ENCODE results near the gene IFI6.

IFI6 gene

DNA sequence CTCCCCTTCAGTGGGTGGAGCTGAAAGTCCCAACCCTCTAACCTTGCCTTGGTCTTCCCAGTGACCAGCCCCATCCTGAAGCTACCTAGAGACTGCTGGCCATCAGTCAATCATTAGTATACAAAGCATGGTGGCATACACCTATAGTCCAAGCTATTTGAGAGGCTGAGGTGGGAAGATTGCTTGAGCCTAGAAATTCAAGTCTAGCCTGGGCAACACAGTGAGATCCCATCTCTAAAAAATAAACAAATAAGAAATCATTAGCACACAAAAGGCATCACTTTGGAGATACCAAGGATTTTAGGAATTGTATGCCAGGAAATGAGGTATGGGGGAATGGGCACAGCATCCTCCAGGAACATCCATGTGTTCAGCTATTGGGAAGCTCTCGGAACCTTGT is 4.4 kb upstream of the IFI6 start:
- no peak for DNase-seq (ENCODE audit: low read depth in 2 of 3, low spot score in 2 of 3)

DNA sequence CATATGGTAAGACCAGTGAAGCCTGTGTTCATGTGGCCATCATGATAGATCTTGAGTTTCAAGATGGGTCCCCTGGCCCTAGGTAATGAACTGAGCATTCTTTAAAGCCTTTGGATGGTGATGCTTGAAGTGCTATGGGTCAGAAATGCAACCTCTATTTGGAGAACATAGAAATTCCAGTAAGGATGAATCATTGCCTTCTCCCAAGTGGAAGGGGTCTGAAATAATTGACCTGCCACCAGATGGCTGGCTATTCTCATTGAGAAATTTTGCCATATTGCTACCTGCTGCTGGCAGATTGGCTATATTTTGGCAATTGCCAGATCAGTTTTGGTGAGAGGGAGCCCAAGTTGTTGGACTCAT is 739 bp upstream of the IFI6 start:
- no peak for DNase-seq (ENCODE audit: low read depth in 2 of 3, low spot score in 2 of 3)

DNA sequence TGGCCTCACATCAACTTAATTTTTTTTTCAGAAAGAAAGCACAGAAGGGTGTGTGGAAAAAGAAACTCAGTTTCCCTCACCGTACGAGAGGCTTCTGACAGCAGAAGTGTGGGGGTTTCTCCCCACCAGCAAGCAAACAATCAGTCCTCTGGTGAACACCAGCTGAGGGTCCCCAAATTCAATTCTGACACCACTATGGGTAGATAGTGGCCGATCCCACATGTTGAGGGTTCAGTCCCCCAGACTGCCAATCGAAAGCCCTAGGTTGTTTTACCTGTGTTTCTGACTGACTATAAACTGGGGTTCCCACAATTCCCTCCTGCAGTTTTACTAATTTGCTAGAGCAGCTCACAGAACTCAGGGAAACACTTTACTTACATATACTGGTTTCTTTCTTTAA is 2.1 kb downstream of the IFI6 start:
- no peak for DNase-seq (ENCODE audit: low read depth in 2 of 3, low spot score in 2 of 3)

DNA sequence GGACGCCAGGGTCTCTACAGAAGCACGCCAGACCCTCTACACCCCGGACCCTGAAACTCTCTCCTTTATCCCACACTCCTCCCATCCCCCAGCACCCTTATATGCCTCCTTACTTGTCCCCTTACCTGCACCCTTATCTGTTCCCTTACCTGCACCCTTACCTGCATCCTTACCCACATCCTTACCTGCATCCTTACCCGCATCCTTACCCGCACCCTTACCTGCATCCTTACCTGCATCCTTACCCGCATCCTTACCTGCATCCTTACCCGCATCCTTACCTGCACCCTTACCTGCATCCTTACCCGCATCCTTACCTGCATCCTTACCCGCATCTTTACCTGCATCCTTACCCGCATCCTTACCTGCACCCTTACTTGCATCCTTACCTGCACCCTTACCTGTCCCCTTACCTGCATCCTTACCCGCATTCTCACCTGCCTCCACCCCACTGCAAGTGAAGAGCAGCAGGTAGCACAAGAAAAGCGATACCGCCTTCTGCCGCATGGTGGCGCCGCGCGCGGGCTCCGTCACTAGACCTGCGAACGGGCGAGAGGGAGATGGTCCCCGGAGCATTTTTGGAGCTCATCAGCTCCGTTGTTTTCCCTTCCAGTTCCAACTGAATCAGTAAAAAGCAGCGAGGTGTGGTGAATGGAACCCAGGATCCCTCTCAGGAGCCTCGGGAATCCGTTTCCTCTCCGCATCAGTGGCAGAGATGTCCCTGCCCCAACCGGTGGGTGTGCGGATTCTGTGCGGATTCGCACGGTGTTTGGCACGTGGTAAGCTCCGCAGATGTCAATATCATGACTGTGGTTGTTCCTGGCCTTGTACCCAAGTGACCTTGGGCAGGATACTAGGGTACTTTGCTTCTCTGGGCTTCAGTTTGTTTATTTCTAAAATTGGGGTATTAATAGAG is 2.9 kb downstream of the IFI6 start:
- DNase-seq (ENCODE audit: low read depth in 2 of 3, low spot score in 2 of 3) = peak; percentile 60 to 96 (median 96)

GRCh38 chr1:27668121-27668807 is 3.7 kb downstream of the IFI6 start:
- no peak for DNase-seq (ENCODE audit: low read depth in 2 of 3, low spot score in 2 of 3)

GRCh38 chr1:27666791-27667254 is 5.2 kb downstream of the IFI6 start:
- no peak for DNase-seq (ENCODE audit: low read depth in 2 of 3, low spot score in 2 of 3)

DNA sequence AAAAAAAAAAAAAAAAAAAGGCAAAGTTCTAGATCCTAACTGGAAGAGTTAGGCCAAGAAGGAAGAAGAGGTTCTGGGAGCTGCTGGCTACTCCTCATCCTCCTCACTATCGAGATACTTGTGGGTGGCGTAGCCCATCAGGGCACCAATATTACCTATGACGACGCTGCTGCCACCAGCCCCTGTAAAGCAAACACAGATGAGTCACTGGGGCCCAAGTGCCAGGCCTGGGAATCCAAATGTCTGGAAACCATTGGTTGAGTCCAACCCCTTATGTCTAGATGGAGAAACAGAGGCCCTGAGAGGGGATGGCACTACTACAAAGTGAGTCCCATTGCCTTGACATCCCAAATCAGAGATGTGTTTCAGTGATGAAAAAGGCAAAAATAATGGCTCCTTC is 5.7 kb downstream of the IFI6 start:
- no peak for DNase-seq (ENCODE audit: low read depth in 2 of 3, low spot score in 2 of 3)

DNA sequence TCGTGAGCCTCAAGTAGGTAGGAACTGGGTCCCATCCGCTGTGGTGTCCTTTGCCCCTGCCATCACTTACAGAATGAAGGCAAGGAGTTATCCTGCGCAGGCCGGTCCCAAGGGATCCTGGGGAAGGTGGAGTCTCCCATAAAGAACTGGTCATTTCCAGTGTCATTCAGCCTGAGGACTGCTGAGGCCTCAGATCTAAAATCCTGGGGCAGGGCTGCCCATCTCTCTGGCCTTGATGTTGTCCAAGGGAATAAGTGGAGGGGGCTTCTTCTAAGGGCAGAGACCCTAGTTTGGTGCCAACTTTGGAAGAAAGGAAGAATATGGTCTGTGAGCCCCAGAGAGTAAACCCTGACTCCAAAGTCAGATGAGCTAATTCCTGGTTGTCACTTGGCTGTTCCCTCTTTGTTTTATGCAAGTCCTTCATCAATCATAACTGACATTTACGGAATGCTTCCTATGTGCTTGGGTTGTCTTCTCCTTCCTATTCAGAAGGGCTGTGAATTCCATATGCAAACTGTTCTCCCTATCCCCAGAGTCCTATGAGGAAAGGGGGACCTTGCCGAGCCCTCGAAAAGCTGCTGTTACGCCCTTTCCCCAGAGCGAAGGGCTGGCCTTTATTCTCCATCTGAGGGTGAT is 6.9 kb downstream of the IFI6 start:
- DNase-seq (ENCODE audit: low read depth in 2 of 3, low spot score in 2 of 3) = no peak

DNA sequence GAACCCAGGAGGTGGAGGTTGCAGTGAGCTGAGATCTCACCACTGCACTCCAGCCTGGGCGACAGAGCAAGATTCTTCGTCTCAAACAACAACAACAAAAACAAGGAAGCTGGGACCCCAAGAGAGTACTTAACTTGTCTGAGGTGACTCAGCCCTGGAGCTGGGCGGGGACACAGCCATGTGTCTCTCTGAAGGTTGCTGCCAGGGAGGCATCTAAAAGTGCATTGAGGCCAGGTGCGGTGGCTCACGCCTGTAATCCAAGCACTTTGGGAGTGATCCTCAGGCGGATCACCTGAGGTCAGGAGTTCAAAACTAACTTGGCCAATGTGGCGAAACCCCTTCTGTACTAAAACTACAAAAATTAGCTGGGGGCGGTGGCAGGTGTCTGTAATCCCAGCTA is 7.7 kb downstream of the IFI6 start:
- DNase-seq (ENCODE audit: low read depth in 2 of 3, low spot score in 2 of 3) = no peak

- DNase-seq (ENCODE audit: low read depth in 2 of 3, low spot score in 2 of 3) = peak; percentile 73 to 97 (median 96)
Measured at GRCh38 chr1:27662707-27663393, 9.1 kb downstream of the IFI6 start.

GRCh38 chr1:27662261-27662660 is 9.7 kb downstream of the IFI6 start:
- no peak for DNase-seq (ENCODE audit: low read depth in 2 of 3, low spot score in 2 of 3)

- no peak for DNase-seq (ENCODE audit: low read depth in 2 of 3, low spot score in 2 of 3)
Measured at GRCh38 chr1:27661412-27662075, 10.4 kb downstream of the IFI6 start.

- DNase-seq (ENCODE audit: low read depth in 2 of 3, low spot score in 2 of 3) = no peak
Measured at GRCh38 chr1:27660300-27660835, 11.6 kb downstream of the IFI6 start.

DNA sequence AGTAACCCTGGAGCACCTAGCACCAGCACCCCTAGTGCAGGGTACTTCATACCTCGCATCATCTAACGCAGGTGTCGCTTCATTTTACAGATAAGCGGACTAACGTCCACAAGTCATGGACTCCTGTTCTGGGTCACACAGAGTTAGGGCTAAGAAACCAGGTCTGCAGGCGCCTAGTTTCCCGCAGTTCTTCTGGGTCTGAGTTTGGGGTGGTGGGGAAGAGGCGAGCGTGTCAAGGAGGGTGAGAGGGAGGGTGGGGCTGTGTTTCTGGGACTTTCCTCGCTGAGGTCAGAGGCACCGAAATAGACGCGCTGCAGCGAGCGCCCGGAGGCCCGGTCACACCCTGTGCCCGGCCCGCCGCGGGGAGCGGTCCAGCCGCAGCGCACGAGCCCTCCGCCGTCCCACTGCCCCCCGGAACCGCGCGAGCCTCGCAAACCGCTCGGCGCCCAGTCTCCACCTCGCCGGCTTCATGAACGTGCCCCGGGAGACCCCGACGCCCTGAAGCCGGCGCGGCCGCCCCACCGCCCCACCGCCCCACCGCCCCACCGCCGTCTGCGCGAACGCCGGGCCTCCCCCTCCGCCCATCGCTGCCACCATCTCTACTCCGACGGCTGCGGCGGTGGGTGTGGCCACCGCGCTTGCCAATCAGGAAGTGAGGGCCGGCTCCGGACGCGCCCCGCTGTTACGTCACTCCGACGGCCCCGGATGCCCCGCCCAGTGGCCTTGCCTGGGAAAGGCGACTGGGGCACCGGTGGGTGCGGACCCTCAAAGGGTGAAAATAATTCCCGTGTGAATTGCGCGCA is 12.3 kb downstream of the IFI6 start:
- DNase-seq (ENCODE audit: low read depth in 2 of 3, low spot score in 2 of 3) = peak; percentile 62 to 74 (median 67)

GRCh38 chr1:27658951-27659496 is 13.0 kb downstream of the IFI6 start:
- peak in 1 of 3 experiments; percentile 31 for DNase-seq (ENCODE audit: low read depth in 2 of 3, low spot score in 2 of 3)

DNA sequence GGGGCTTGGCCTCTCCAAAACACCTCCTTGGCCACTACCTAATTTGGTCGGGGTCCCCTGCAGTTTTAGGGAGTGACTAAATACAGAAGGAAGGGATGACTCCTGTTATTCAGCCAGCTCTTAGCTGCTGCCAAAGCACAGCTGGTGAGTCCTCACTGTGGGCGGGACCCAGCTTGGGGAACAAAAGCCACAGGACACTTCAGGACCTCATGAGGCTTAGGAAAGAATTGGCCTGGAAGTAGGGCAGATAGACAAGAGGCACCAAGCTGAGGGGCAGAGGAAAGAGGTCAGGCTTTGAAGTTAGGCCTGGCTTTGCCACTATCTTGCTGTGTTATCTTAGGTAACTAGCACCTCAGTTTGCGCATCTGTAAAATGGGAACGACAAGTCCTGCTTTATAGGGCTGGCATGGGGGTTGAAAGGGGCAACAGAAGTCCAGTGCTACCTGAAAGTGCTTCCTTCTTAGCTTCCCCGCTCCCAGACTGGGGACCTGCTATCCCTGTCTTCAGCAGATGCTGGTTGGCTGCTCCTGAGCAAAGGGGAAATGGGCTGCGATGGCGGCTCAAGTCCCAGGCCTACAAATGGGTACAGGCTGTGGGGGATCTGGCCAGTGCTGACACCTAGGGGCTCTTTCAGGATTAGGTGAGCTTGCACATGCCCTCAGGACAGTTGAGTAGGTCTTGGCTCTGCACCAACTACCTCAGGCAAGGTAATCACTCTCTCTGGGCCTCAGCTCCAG is 15.7 kb downstream of the IFI6 start:
- DNase-seq (ENCODE audit: low read depth in 2 of 3, low spot score in 2 of 3) = no peak

DNA sequence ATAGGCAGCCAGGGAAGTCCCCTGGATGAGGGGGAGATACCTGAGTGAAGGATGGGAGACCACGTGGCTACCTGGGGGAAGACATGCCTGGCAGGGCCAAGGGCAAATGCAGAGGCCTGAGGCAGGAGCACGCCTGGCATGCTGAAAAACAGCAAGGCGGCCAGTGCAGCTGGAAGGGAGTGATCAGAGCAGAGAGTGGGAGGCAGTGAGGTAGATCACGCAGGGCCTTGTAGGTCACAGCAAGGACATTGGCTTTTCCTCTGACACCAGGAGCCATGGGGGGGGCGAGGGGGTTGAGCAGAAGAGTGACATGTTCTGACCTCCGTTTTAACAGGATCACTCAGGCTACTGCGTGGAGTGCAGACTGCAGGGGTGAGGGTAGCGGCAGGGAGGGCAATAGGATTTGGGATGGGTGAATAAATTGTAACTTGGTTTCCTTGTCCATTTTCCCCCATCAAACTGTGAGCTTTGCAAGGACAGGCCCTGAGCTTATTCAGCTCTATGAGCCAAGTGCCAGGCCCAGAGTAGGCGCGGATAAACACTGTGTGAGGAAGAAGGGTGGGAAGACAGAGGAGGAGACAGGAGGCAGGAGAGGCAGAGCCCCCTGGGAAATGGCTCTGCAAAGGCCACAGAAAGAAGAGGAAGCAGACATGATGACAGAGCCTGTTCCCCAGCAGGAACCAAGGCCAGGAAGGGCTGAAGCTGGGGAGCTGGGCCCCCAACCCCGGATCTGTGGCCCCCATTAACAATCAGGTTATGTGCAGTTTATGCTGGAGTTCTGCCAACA is 16.6 kb downstream of the IFI6 start:
- no peak for DNase-seq (ENCODE audit: low read depth in 2 of 3, low spot score in 2 of 3)
